Measurements from ENCODE around the gene PSD4.

PSD4 gene

DNA sequence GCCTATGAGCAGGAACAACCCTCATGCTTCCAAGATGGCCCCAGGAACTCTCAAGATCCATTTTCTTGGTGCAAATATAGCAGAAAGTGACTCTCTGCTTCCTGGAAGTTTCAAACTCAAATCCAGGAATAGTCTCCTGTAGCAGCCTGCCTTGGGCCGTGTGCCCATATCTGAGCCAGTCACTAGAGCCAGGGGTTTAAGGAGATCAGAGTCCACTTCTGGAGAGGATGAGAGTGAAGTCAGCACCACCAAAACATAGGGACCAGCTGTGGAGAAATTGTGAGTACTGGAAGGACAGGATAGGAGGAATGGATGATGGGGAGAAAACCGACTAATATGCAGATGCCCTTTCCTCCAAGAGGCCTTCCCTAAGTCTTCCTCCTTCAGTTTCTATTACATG lies 33.2 kb downstream of the PSD4 start:
- DNase-seq (ENCODE audit: low spot score), result no peak

DNA sequence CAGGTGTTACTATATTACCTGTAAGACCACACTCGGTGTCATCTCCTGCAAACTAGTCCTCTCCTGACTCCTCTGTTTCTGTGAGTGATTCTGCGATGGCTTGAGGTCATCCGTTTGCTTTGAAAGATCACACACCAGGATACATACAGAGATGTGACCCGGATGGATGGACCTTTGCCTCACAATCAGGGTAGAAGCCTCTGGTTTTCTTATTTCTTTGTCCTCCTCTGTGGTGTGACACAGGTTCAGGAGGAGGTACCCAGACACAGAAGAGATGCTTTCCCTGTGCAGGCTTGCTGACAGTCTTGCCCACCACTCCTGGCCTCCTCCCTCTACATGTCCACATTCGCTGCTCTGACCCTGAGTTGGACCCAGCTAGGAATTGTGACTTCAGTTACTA lies 34.6 kb downstream of the PSD4 start:
- no peak for DNase-seq (ENCODE audit: low spot score)

DNA sequence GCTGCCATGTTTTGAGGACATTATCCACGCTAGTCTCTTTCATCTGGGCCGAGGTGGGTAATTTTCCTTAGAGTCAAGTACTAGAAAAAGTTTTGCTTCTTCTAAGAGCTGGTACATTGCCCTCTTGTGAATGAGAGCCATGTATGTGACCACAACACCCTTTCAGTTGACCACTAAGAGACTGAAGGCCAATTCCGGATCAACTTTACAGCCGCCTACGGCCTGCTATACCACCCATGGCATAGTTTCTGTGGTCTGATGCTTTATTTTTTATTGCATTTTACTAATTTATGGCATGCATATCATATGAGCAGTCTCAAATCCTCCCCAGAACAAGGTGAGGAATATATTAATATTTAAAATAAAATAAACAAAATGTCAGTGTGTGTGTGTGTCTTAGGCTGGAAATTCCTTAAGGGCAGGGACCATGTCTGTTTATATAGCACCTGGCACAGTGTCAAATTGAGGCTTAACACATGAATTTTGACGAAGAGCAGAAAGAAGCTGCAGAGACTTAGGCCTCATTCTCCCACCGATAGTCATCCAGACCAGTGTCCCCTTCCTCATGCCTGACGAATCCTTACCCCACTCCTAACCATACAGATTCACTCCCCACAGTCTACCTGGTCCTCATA lies 35.4 kb downstream of the PSD4 start:
- no peak for DNase-seq (ENCODE audit: low spot score)

DNA sequence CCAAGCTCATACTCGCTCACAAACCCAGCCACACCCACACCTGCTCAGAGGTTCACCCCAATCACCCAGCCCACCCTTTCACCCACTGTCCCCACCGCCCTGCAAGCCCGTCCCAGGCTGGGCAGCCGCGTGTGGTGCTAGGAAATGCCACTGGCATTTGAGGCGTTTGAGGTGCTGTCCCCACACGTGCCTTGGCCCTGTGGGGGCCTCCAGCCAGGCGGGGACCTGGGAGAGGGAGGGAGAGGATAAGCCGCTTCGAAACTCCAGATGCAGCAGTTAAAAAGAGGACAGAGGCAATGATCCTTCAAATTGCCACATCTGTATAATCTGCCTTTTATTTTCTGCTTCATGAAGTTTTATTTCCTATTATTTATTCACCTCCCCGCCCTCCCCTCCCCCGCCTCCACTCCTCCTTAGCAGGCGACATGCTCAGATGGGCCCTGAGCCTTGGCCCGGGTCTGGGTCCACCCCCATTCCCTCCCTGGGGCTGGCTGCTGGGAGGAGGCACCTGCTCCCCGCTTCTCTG lies 35.9 kb downstream of the PSD4 start:
- no peak for DNase-seq (ENCODE audit: low spot score)

DNA sequence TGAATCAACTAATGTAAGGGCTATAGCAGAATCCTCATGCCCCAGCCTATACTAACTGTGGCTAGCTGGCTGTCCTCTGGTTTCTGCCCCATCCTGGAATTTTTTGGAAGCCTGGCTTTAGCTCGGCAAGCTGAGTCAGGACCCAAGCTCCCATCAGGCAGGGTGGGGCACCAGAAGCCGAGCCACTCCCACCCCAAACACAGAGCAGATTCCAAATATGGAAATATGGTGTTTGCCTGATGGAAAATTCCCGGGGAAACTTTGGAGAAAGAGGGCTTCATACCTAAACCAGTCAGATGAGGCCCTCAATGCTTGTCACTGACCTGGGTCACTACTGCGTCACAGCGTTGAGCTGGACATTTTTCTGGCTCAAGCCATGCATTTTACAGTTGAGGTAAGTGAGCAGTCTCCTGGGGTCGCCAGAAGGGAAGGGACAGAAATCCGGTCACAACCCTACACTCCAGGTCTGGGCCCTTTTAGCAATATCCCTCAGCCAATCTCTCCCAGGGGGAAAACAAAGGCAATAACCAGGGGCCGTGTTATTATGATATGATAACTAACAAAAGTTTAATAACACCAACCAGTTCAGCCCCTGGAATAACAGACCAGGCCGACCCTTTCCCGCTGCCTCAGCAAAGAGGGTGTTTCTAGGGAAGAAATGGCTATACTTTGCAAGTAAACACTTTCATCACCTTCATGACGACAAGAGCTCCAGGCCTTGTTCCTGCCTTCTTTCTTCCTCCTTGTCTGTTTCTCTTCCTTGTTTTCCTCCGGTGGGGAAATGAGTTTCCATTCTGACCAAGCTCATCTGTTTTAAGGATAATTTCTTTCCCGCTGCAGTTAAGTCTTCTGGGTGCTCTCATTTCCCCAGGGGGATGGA lies 37.7 kb downstream of the PSD4 start:
- DNase-seq (ENCODE audit: low spot score), result no peak

DNA sequence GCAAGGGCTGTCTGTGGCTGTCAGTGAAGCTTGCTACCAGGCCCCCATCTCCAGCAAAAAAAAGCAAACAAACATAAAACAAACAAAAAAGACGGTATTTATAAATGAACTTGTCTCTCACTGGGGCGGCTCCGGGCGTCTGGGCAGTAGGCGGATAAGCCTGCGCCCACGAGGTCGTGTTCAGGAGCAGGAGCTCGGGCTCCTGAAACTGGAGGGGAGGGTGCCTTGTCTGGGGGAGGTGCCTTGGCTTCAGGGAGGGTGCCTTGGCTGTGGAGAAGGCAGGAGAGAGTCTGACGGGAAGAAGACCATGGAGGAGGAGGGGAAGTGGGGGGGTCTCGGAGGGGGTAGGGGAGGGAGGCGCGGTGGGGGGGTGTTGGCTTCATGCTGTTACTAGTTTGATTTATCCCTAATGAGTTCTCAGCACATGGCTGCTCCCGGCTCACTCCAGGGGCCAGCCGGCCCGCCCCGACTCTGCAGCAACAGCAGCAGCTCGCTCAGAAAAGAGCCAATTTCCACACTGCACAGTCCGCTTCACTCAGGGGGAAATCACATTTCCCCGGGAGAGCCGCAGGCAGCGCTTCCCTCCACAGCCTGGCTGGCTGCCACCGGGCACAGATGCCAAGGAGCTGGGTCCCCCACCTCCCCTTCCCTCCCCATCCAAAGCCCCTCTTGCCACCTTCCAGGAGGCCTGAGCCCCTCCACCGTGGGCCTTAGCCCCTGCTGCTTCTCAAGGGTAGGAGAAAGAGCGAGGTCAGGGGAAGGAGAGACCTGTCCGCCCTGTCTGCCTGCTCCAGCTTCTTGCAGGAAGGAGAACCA lies 38.7 kb downstream of the PSD4 start:
- DNase-seq (ENCODE audit: low spot score), result no peak

DNA sequence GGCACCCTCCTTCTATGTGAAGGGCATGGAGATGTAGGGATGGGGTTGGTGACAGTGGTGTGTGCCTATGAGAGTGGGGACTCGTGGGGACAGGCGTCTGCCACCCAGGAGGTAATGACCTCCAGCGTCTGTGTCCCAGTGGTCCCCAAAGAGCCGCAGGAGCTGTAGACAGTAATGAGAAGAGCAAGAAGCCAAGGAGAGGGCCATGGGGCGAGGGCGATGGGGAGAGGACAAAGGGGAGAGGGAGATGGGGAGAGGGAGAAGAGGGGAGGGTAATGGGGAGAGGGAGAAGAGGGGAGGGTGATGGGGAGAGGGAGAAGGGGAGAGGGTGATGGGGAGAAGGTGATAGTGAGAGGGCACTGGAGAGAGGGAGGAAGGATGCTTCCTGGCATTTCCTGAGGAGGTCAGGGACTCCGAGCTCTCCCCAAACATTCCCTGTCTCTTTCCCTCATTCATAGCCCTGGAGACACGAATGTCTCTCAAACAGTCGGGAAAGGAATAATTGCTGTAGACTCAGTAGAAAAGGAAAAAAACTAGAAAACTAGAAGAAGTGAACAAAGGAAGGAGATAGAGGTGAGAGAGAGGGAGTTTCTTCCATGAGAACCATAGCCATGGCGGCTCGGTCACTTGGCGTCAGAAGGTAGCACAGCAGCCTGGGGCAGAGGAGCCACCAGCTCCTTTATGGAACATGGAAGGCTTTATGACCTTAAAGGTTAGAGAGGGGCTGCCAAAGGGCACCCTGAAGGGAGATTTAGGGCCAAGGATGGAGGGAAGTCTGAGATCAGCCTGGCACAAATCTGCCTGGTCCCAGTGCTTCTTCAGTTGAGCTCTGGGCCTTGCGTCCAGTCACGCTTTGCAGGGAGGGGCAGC lies 39.5 kb downstream of the PSD4 start:
- no peak for DNase-seq (ENCODE audit: low spot score)

DNA sequence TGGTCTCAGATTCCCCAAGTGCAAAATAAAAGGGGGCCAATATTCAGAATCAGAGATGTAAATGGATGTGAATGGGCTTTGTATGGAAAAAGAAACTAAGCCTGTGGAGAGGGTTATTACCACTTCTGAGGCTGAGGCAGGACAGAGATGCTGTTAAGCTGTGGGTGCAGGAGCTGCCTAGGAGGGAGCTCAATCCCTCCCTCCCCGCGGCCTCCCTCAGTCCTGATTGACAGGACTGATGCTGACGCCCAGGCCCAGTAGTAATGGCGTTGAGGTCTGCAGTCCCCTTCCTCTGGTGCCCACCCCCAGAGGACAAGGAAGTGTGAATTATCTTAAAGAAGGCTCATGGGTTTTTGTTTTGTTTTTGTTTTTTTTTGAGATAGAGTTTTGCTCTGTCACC lies 40.4 kb downstream of the PSD4 start:
- no peak for DNase-seq (ENCODE audit: low spot score)

DNA sequence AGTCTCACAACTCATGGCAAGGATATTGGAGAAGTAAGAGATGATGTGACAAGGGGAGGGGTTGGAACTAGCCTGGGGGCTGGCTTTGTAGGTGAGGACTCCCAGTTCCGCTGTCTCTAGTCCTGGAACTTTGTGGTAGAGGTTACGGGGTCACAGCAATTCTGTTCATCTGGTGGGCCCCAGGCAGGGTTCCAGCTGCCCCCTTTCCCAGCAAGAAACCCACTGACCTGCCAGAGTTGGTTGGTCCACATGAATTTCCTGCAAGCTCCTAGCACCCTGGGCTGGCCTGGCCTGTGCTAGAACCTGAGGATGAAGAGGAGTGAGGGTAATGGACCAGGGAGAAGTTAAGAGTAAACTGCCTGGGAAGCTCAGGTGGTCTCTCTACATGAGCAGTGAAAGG lies 41.3 kb downstream of the PSD4 start:
- DNase-seq (ENCODE audit: low spot score), result no peak

DNA sequence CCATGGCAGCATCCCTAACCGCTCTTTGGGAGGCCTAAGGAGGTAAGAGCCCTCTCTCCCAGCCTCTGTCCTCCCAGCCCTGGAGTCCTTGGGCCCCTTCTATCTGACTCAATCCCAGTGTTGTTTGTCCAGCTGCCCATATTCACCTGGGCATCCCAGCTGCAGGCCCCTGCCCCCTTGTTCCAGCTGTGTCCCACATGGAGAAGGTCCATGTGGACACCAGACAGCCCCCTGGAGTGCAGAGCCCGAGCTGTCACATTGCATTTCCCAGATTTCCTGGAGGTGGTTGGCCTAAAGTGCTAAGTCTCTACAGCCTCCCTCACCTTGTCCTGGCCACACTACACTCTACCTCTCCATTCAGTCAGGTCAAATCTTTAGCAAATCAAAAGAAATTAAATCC lies 42.5 kb downstream of the PSD4 start:
- DNase-seq (ENCODE audit: low spot score), result no peak

DNA sequence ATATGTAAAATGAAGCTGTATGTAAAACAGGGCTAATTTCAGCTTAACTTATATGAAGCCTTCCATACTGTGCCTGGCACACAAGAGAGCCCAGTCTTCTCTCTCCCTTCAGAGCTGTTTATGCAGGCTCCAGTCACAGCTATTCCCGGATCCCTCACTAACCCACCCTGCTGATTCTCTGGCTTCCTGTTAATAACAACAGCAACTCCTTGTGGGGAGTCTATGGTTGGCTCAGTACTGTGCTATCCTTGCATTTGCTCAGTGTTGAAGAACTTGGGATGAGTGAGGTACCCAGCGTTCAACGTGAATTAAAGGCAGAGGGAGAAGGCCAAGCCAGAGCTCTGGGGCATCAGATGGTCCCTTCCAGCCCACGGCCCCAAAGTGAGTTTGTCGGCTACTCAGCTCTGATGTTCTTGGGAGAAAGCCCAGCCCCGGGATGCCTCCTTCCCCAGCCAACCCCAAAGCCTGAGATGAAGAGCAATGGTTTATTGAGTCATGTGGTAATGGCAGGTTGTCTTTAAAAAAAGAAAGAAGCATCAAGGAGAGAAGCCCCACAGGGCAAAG lies 43.2 kb downstream of the PSD4 start:
- no peak for DNase-seq (ENCODE audit: low spot score)

DNA sequence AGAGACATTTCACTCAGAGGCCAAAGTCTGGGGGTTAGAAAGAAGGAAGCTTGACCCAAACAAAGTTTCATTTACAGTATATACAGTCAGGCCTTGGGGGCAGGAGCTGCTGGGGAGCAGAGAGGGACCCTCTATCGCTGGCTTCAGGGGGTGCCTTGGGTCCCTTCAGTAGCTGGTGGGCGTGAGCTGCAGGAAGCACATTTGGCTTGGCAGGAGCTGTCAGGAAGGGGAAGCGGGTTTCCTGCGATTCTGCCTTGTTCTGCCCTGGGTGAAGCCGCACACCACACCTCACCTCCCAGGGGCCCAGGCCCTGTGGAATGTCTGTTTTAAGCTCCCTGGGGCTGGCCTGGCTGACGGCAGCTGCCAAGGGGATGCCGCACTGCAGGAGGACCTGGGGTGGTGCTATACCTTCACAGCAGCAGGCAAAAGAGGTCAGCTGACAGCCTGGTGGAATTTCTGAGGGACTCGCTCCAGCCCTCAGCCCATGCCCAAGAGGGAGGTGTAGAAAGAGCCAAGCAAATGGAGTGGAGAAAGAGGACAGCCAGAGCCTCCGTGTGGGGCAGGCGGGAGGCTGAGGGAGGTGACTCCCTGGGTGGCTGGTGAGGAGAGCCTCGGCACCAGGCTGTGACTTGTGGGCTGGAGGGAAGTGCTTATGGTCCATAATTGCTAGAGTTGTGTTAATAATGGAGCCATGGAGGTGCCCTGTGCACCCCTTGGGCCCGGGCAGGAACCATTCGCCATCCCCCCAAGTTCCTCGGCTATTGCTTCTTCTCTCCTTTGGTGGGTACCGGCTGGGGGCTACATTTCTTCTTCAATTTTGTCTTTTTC lies 43.9 kb downstream of the PSD4 start:
- no peak for DNase-seq (ENCODE audit: low spot score)

DNA sequence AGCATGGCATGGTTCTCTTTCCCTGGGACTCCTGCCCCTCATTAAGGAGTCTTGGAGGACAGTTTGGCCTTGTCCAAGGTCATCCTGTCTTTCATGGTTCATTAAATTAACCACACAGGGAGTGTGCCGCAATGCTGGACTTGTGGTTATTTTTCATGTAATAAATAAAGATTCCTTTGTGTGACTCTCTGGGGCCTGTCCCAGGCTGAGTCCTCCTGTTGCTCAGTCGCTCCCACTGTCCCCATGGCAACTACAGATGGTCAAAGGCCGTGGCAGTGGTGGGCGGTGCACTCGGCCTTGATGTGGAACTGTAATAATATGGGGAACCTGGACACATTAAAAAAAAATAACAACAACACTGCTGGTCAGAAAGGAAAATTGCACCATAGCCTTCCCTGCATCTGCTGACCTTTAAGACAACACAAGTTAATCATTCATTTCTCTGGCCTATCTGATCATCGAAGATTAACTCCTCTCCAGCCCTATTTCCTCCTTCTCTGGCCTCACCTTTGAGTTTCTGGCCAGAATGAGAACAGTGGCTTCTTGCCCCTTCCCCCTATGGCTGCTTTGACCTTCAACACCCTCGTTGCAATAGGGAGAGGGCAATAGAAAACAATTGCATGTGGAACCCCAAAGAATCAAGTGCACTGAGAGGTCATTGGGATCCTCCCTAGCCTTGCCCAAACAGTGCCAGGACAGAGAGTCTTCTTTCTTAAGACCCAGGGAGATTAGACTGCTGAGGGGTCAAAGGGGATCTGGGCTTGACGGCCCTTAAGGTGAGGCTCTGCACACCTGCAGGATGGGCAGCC lies 44.7 kb downstream of the PSD4 start:
- DNase-seq (ENCODE audit: low spot score), result no peak

DNA sequence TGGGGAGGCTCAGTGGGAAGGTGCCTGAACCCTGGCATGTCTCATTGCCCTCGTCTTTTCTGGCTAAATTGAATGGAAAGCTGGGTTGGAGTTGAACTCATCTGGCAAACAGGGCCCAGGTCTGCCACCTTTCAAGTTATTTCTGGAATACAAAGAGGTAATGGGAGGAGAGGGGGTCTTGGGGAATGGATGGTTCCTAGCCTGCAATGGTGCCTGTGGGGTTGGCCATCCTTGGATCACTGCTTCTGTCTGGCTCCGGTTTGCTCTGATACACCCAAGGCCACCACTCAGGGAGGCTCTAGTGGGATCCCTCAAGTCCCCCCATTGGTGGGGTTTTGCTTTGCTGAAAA lies 45.3 kb downstream of the PSD4 start:
- no peak for DNase-seq (ENCODE audit: low spot score)

DNA sequence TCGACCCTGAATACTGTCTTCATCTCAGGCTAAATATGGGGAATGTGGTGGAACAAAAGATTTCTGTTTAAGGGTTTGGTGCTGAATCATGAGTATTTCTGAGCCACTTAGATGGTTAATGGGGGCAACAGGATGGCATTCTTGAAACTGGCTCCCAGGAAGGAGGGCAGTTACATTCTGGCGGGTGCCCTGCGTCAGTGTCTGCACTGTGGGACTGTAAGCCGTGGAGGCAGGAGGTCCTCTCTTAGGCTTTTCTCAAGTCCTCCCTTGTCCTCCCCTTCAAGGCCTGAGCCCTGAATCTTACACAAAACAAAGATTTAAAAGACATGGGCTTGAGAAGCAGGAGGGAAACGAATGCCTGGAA lies 45.7 kb downstream of the PSD4 start:
- no peak for DNase-seq (ENCODE audit: low spot score)

DNA sequence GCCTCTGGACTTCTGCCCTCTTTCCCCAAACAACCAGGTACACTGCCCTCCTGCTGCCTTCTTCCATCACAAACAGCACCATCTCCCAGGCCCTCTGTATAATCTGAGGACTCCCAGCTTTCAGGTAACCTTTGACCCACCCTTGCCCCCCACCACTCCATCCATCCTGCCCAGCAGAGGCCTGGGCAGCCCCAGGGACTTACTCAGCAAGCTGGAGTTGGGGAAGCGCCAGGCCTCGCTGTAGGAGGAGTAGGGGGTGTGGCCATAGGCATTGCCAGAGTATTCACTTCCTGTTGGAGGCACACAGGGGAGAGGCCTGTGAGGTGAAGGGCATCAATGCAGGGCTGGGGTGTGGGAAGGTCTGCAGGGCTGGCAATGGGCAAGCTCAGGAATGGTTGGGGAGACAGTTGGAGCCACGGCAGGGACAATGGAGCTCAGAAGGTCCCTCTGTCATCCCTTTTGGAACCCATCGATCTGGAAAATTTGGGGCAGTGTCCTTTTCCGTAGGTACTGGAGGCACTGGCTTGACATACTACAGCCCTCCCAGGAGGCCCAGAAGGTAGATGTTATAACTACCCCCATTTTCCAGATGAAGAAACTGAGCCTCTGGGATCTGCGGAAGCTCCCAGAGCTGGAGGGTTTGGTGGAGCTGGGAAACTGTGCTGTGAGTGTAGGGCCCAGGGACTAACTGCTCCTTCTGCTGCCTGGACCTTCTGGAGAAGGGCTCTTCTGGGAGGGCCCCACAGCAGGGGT lies 46.3 kb downstream of the PSD4 start:
- no peak for DNase-seq (ENCODE audit: low spot score)

DNA sequence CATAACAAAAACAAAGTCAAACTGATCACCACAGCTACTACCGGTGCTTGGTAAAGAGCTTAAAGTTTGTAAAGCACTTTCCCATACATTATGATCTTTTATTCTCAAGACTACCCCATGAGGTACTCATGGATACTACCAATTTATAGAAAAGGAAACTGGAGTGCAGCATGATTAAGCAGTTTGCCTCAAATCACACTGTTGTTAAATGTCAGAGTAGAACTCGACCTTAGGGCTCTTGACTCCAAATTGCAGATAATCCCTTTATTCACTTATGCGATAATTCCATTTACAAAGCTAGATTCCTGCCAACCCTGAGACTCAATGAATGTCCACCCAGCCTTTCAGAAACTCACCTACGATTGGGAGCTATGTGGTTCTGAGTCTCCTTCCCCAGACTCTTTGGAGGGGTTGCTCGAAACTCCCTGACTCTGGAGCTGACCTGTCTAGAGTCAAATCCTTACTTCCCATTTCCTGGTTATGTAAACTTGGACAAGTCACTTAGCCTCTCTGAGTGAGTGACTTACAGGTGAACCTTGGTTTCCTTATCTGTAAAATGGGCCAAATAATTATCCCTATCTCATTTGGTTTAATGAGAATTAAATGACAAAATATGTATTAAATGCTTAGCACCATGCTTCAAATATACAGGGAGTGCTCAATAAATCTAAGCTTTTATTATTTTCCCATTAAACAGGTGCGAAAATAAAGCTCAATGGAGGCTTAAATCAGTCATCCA lies 47.4 kb downstream of the PSD4 start:
- no peak for DNase-seq (ENCODE audit: low spot score)

DNA sequence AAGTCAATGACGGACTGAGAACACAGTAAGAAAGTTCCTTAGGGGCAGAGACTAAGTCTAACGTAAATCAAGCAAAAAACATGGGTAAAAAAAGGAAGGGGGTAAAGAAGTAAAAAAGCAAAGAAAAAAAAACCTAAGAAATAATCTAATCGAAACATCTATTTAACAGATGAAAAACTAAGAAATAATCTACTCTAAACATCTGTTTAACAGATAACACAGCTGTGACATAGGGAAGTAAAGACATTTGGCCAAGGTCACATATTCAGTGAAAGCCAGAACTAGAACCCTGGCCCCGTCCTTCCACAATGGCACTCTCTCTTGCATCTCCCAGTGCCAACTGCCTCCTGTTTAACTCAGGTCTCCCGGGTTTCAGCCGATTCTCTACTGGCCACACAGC lies 48.1 kb downstream of the PSD4 start:
- DNase-seq (ENCODE audit: low spot score), result no peak

Measured in hematopoietic multipotent progenitor cell treated with erythropoietin and hydrocortisone succinate and interleukin-3 and kit ligand, for 15 days (in vitro differentiated cells).